GM04504 (cell line): Measurements from ENCODE around the gene KCNH3.
"Not testable (repeated sequence)": the region's sequence is repeated elsewhere in the genome, so short reads cannot be mapped to it uniquely, and the experiment has no call there.

Experiments used
- DNase-seq: peaks from one replicate; pipeline ENCODE4 v3.0.0-alpha.2; 2012; ENCODE audit warnings: low read depth

KCNH3 gene

DNA sequence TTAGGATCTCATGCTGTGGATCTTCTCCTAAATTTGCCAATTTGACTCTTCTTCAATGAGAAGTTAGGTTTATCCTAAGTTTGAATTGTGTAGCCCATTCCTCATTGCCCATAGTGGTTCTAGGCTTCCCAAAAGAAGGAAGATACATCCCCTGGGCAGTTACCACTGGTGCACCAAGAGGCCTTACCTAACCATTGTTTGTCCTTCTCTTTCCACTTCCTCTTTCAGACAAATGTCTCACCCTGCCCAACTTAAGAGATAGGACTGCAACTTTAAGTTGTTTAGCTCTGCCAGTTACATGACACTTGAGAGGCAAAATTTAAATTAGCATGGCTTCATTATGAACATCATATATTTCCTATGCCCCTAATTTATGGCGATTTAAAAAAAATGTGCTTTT is 9.4 kb upstream of the KCNH3 start:
- no peak for DNase-seq

DNA sequence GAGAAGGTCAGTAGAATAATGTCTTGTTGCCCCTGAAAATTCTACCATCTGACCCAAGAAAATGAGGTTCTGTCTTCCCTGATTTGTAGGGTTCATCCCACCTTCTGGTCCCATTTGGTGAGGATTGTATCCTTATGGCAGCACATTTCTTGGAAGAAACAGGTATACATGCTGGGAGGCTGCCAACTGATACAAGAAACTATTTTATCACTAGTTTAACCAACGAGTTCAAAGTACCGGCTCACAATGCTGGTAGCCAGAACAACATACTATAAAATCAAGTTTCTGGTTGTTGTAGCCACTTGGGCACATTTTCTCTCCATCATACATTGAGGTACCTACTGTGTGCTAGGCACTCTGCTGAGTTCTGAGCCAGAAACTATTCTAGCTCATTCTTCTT is 7.1 kb upstream of the KCNH3 start:
- no peak for DNase-seq

DNA sequence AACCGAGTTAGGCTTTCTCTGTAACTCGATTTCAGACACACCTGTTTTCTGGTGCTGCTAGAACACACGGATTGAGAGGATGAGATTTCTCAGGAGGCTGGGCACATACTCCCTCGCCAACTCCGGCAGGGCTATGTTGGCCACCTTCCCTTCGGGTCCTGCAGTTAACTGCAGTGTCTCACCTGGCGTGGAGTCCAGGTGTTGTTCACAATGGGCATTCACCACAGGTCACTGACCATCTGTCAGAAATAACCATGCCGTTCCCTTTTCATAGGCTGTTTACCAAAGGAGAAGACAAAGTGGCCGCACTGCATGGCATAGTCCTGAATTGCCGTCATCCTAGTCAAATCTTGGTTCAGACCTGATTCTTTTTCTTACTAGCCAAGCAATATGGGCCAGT is 5.5 kb upstream of the KCNH3 start:
- no peak for DNase-seq

DNA sequence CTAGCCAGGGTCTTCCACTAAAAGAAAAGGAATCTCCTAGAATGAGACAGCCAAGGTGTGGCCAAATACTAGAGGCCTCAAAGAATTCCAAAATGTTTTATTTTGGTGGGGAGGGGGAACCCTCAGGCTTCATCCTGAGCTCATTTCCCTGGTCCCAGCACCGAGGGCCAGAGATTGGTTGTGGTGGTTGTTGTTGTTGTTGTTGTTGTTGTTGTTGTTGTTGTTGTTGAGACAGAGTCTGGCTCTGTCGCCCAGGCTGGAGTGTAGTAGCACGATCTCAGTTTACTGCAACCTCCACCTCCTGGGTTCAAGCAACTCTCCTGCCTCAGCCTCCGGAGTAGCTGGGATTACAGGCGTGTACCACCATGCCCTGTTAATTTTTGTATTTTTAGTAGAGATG is 4.7 kb upstream of the KCNH3 start:
- not testable (repeated sequence) for DNase-seq

DNA sequence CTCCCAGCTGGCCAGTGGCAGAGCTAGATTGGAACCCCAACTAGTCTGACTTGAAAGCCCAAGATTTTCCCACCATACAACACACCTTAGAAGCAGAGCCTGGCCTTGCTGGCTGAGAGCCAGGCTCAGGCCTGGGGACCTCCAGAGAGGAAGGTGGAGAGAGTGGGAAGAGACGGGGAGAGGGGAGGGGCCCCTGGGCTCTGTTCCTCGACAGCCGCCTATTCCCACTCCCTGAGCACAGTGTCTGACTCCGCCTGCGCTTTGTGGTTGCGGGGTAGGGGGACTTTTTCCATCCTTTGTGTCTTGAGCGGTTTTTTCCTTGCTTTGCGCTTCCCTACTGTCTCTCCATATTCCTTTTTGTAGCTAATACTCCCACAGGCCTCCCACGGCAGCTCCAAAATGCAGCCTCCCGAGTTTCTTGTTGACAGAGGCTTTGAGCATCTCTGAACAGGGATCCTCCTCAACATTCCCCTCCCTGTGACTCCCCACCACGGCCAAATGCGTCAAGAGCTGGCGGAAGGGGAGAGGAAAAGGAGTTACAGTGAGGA is 4.0 kb upstream of the KCNH3 start:
- no peak for DNase-seq

DNA sequence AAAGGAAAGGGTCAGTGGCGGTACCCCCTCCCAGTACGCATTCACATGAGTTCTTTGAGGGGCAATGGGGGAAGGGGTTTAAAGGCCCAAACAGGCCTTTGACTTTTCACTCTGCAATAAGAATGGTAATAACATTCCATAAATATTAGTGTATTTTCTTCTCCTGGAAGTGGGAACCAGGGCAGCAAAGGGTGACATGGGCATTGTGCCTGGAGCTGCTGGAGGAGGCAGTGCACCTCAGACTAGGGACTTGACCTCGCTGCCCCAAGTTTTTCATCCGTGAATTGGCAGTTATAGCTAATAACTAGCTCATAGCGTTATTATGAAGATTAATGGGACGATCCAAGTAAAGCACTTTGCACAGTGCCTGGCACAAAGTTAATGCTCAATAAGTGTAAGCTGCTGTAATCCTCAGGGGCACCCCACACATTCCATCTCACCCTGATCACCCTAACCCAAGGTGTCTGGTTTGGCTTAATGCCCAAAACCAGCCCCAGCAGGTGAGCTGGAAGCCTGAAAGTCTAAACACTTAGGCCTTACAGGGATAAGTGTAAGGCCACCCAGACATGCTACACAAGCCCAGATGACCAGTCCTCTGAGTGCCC is 2.8 kb upstream of the KCNH3 start:
- DNase-seq, result no peak

DNA sequence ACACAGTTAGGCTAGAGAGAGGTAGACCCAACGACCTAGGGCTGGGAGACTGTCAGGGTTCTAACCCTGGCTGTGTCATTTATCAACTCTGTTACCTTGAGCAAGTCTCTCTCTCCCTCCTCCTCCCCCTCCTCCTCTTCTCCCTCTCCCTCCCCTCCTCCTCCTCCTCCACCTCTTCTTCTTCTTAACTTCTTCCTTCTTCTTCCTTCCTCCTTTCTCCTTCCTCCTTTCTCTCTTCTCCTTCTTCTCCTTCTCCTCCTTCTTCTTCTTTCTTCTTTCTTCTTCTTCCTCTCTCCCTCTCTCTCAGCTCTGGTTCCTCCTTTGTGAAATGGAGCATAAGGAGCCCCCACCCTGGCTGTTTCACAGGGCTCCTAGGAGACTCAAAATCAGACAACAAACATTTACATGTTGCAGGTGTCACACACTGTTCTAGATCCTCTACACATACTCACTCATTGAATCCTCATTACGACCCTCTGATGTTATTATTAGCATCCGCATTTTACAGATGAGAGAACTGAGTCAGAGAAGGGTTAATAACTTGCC is 2.2 kb upstream of the KCNH3 start:
- no peak for DNase-seq

DNA sequence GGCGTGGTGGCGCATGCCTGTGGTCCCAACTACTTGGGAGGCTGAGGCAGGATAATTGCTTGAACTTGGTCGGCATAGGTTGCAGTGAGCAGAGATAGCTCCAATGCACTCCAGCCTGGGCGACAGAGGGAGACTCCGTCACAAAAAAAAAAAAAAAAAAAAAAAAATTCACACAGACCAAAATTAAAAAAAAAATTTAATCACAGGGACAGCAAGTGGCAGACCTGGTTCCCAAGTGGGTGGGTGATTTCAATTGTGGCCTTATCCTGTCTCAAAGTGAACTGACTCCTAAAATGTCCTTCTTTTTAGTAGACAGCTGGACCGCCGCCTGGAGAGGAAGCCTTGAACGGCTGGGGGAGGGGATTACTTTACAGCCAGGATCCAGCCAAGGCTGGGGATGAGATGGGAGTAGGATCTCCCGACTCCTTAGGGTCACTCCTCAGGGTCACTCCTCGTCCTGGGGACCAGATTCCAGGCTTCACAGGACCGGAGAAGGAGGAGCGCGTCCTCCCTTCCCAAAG is 1.5 kb upstream of the KCNH3 start:
- no peak for DNase-seq

DNA sequence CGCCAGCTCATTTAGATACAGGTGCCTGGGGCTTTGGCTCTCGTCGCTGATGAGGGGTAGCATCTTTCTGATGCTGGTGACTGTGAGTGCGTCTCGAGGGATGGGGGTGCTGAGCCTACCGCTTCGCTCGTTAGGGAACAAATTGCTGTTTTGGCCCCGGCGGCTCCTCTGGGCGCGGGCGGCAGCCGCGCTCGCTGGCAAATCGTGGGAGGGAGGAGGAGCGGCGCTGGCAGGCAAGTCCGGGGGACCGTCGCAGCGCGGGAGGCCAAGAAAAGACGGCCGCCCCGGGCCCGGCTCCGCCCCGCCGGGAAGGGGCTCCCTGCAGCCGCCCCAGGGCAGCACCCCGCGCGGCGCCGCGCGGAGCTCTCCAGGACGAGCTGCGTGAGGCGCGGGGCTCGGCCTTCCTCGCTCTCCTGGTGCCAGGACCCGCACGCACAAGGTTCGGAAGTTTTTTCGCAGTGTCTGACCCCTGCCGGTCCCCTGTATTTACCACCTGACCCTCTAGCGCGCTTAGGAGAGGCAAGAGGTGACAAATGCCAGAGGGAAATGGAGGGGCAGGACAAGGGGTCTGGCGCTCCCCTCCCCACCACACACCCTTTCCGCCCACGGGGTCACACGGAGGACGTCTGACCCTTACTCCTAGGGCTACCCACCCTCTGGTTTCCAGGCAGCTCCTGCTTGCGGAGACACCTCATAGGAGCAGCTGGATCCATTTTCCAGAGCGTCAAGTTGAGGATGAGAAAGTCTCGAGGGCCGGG is 899 bp upstream of the KCNH3 start:
- no peak for DNase-seq

DNA sequence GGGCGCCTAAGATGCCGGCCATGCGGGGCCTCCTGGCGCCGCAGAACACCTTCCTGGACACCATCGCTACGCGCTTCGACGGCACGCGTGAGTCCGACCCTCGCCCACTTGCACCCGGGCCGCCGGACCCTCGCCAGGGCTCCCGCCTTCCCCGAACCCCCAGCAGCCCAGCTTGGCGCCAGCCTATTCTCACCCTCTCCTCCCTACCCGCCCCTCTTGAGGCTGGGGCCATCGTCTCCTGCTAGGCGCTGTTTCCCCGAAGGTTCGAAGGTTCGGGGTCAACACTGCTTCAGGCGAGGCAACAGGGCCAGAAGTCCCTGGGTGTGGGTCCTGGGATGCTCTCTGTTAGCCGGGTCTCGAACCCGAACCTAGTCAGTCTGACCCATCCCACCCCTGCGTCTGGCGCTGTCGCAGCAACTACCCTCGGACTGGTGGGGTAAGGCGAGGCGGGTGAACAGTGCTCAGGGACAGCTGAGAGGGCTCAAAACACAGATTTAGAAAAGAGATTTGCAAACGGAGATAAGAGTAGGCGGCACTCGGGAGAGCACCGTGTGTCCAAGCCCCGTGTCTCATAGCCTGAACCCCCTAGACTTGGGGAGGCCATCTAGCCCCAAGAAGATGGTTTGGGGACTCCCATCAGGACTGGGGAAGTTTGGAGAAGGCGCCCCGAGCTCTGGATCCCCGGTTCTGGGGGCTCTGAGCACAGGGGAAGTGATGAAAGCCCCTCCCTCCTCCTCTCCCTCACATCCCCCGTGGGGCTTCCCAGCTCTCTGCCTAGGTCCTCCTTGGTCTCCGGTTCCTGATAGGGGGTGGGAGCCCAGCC is 787 bp downstream of the KCNH3 start:
- DNase-seq, result no peak

DNA sequence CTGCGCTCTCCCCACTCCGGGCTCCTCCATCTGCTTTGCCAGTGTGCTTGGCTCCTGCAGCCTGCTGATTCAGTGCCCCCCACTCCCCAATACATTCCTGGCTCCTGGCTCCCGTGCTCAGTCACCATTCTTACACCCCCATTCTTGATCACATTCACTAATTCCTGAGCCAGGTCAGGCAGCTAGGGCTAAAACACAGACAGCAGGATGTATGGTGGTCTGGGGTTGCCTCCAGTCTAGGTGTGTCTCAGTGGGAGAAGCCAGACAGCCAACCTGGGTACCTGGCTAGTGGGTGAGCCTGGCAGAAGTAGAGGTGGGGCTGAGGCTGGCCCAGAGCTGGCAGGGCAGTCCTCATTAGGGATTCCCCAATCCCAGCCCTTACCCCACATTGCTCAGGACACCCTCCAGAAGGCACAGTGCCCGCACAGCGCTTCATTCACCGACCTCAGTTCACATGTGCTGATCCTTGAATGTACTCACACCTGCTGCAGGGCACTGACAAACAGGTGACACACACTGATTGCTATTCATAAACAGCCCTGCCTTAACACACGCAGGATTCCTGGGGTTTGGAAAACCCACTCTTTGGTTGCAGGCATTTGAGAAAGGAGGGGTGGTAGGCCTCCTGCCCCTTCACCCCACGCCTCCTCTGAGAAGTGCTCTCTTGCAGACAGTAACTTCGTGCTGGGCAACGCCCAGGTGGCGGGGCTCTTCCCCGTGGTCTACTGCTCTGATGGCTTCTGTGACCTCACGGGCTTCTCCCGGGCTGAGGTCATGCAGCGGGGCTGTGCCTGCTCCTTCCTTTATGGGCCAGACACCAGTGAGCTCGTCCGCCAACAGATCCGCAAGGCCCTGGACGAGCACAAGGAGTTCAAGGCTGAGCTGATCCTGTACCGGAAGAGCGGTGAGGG is 1.7 kb downstream of the KCNH3 start:
- no peak for DNase-seq

DNA sequence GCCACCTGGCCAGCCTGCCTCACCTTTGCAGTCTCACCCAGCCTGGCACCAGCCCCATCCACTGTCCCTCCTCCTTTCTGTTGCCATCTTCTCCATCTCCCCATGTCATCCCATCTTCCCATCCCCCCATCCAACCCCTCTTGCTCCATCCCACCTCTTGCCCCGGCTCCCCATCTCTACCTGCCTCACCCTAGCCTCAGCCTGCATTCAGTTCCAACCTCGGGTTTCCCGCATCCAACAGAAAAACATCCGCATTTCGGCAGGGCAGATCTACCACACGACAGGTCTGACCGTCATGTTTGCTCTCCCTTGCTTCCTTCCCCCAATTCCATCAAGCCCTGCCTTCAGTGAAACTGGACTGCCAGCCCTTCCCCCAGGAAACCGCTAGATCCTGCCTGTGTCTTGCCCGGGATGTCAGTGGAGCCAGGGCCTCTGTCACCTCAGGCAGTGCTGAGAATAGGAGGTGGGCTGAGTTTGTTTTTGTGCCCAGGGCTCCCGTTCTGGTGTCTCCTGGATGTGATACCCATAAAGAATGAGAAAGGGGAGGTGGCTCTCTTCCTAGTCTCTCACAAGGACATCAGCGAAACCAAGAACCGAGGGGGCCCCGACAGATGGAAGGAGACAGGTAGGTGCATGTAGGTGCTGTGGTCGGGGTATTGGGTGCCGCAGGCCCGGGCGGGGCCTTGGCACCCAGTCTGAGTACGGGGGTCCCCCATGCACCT is 2.5 kb downstream of the KCNH3 start:
- DNase-seq, result no peak

DNA sequence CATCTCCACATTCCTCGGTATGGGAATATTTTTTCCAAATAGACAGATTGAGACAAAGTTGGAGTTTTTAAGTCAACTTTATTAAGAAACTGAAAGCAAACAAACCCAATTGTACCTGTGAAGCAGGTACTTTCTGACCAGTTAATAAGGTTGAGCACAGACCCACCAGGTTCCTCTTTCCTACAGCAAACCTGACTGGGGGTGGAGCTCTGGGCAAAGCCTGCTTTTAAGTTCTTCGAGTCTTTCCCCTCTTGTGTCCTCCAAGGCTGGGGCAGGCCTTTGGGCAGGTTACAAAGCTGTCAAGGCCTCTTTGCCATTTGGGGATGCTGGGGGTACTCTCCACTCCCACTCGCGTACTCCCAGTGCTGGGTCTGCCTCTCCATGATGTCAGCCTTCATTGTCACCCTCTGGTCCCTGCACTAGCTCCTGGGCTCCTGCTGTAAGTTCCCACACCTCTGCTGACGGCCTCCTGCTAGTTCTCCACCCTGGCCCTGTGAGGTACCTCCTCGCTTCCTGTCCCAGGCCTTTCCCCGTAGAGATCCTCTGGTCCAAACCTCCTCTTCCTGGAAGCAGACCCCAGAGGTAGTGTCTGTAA is 3.2 kb downstream of the KCNH3 start:
- DNase-seq, result no peak

DNA sequence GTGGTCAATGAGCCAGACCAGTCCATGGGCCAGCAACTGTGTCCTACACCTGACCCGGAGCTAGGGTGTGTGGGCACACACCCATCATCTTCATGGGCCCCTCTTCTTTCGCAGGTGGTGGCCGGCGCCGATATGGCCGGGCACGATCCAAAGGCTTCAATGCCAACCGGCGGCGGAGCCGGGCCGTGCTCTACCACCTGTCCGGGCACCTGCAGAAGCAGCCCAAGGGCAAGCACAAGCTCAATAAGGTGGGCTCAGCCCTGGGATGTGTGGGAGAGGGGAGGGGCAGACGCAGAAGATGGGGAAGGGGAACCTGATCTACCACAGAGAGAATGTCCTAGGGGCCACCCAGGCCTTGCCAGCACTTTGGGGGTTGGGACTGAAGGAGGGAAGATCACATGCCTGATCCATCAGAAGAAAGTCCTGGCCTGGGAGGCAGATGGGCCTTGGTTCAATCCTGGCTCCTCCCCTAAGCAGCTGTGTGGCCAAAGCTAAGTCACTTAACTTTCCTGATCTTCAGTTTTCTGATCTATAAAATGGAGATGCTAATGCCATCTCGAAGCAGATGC is 3.8 kb downstream of the KCNH3 start:
- no peak for DNase-seq

DNA sequence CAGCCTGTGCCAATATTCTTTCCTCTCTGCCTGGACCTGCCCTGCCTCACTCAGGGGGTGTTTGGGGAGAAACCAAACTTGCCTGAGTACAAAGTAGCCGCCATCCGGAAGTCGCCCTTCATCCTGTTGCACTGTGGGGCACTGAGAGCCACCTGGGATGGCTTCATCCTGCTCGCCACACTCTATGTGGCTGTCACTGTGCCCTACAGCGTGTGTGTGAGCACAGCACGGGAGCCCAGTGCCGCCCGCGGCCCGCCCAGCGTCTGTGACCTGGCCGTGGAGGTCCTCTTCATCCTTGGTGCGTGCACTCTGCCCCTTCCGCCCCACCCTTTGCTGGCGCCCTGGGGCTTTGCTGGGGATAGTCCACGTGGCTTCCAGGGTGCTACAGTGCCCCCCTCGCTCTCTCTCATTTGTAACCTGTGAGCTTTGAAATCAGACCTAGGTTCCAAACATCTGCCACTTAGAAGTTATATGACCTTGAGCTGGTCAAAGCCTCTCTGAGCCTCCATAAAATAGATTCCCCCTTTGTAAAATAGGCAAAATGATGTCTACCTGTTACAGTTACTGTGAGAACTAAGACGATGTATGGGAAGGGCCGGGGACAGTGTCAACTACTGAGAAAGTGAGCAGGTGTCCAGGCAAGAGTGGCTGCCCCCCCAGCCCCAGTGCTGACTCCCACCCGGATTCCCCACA is 4.5 kb downstream of the KCNH3 start:
- no peak for DNase-seq

DNA sequence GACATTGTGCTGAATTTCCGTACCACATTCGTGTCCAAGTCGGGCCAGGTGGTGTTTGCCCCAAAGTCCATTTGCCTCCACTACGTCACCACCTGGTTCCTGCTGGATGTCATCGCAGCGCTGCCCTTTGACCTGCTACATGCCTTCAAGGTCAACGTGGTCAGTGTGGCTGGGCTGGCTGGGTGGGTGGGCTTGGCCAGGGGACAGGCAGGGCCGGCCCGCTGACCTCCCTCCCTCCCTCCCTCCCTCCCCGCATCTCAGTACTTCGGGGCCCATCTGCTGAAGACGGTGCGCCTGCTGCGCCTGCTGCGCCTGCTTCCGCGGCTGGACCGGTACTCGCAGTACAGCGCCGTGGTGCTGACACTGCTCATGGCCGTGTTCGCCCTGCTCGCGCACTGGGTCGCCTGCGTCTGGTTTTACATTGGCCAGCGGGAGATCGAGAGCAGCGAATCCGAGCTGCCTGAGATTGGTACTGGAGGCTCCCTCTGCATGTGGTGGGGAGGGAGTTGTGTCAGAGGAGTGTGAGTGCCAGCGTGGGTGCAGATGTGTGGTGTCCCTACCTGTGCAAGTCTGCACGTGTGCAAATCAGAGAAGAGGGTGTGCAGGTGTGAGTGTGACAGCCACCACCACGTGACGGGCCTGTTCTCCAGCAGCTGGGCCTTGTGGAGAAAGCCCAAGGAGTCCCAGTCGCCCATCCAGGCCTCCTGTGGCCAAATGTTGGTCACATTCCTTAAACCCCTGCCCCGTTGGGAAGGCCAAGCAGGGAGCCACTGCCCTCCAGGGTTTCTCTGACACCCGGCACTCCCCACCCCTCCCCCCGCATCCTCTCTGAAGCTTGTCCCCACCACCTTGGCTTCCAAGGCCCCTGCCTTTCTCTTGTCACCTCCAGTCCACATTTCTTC is 5.3 kb downstream of the KCNH3 start:
- DNase-seq, result no peak

DNA sequence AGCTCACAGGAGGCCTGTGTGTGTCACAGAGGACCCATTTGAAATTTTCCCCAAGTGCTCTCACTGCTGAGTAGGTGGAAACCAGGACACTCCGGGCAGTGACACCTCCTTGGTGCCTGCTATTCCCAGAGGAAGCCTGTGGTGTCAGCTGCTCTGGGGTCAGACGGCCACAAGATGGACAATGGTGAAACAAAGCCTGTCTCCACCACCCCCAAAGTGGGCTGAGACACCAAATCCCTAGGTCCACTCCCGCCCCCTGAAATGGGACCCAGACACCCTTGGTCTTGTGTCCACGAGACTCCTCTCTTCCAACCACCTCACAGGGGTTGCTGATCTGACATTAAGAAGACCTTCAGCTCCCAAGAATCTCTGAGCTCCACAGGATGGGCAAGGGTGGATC is 7.0 kb downstream of the KCNH3 start:
- DNase-seq, result no peak

DNA sequence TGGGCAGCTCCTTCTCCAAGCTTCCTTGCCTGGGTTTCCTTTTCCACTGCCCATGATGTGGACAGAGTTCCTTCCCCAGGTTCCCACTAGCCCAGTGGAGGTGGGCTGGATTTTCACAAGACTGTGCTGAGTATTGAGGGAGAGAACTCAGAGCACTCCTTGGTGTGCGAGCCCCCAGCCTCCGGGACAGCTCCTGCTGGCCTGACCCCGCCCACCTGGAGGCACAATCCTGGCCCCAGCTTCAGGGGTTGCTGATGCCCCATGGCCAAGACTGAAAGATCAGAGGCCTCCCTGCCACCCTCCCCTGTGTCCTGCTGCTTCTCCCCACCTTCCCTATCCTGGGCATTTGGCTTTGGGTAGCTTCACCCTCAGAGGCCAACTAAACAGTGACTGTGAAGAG is 7.7 kb downstream of the KCNH3 start:
- no peak for DNase-seq
